NCI-H510A treated with DMSO at 0.1 percent for 48 hours (cell line): Measurements from ENCODE around the gene L3MBTL4.
"Not testable (repeated sequence)": the region's sequence is repeated elsewhere in the genome, so short reads cannot be mapped to it uniquely, and the experiment has no call there.

Experiments
- DNase-seq: peaks from one replicate; lab custom pipeline; 2025; lab: John Stamatoyannopoulos, UW

L3MBTL4 gene

DNA sequence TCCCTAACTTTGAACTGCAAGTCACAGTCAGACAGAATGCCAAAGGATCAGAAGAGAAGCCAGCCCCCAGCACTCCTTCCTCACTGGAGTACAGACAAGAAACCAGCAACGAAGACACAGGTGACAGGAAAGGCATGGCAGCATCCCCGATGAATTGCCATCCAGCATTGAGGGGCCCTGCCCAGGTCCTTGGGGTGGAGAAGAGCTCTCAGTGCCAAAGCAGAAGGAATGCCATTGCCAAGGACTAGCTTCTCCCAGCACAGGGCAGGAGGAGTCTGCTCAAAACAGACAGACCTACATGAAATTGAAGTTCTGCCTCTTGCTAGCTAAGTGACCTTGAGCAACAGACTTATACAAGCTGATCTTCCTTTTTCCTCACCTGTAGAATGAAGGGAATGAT lies 220.1 kb downstream of the L3MBTL4 start:
- no peak for DNase-seq

DNA sequence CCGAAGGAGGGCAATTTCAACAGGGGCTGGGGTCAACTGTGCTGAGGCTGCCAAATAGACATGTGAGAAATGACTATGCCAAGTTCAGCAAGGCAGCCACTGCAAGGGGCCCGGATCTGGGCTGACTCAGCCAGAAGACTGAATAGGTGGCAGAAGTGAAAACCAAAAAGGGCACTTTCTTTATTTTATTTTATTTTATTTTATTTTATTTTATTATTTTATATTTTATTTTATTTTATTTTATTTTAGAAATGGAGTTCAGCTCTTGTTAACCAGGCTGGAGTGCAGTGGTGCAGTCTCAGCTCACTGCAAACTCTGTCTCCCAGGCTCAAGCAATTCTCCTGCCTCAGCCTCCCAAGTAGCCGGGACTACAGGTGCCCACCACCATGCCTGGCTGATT lies 228.9 kb downstream of the L3MBTL4 start:
- not testable (repeated sequence) for DNase-seq

DNA sequence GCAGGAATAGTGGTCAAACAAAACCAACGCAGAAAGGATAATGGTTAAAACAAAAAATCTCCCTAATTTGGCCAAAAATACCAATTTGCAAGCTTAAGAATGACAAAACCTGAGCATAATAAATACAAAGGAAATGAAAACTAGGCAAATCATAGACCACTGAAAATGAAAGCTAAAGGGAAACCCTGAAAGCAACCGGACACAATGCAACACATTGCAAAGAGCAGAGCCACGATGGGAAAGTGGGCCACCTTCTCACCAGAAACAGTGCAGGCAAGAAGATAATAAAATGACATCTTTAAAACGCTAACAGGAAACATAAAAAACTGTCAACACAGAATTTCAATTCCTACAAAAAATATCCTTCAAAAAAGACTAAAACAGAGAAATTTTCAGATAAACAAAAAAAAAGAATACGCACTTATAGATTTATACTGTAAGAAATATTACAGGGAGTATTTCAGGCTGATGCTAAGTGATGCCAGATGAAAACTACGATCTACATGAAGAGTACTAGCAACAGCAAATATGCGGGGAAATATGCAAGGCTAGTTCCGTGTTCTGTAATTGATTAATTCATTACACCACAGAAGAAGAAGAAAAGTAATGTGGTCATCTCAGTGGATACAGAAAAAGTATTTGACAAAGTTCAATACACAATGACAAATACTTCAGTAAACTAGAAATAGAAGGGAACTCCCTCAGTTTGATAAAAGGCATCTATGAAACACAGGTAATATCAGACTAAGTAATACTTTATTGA lies 239.5 kb downstream of the L3MBTL4 start:
- no peak for DNase-seq

DNA sequence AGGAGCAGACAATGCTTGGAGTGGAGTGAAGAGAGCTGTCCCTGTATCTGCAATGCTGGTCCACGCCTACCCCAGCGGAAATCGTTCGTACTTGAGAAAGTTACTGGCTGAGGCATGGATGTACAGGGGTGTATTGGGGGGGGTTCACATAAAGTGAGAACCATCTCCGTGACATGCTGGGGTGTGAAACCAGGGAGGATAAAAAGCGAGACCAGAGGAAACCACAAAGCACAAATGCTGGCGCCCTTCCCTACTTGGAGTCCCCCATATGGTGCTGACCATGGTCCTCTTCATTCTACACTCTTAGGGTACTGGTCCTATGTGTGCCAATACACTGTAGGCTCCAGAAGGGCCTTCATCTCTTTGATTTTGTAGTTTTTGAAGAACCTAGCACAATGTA lies 244.1 kb downstream of the L3MBTL4 start:
- DNase-seq: no peak

DNA sequence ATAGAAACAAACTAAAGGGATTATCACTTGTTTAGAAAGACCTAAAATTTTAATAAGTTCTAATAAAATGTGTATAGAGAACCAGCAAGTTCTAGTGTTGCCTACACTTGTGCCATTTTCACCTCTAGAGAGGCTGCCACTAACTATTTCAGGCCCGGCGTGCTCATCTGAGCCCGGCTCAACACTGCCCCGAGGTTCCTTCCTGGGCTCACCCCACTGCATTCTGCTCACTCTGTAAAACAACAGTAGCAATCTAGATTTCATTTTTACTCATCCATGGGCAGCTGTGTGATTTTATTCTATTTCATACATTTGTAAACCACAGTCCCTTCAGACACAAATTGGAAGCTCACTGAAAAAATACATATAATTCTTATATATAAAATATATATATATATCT lies 253.2 kb downstream of the L3MBTL4 start:
- DNase-seq: no peak

DNA sequence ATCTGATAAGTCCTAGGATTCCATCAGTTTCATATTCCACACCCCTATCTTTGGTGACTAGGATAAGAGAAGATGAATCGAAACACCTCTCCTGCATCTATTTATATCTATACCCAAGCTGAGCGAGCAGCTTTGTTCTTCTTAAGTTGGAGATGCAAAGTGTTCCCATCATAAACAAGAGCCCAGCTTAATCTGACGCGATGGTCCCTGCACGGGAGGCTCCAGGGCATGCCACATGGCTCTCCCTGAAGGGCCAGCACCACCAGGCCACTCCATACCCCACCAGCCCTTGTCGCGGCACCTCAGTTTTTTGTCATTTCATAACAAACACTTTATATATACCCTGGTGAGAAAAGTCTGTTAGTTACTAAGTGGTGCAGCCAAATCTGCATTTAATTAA lies 255.3 kb downstream of the L3MBTL4 start:
- DNase-seq: no peak

DNA sequence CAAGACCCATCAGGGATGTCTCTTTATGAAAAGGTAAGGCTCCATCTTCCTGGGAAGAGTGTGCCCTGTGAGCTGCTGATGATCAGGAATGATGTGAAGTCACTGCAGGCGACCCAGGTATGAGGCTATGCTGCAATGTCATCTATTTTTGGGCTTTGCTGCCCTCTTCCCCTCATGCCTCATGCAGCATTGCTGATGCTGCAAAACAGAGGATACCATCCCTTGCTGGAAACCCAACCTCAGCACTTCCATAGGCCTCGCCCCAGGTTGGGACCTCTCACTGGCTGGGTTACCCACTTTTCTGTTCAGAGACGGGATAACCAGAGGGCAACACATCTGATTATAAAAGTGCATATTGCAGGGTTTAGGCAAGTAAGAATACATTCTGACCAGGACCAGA lies 255.8 kb downstream of the L3MBTL4 start:
- no peak for DNase-seq

DNA sequence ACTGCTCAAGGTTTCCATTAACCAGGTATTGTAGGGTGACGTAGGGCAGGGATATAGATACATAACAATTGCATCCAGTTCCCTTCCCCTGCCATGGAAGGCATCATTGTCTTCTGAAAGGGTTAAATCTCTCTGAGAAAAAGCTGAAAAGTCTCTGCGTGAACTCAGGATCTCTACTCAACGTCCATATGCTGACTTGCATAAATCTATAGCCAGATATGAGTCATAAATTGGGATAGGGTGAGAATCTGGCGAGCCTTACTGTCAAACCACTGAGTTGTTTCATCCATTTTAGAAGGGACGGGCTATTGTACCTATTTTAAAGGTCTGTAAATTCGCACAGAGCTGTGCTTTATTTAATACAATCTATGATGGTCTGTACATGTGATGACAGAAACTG lies 258.3 kb downstream of the L3MBTL4 start:
- DNase-seq: no peak

DNA sequence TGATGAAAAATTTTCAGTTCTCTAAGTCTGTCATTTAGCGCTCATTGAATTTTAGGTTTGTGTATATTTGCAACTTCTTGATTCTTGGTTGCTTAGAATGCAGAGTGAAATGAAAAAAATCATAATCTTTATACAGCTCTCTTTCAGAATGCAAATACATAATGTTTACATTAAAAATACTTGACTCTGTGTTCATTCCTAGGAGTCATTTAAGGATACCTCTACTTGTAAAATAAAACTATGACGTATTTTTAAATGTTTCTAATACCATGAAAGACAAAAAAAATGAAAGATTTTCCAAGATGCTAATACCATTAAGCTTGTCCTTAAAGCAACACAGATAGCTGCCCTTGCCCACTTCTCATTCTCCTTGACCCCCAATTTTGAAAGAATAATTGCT lies 259.0 kb downstream of the L3MBTL4 start:
- no peak for DNase-seq

DNA sequence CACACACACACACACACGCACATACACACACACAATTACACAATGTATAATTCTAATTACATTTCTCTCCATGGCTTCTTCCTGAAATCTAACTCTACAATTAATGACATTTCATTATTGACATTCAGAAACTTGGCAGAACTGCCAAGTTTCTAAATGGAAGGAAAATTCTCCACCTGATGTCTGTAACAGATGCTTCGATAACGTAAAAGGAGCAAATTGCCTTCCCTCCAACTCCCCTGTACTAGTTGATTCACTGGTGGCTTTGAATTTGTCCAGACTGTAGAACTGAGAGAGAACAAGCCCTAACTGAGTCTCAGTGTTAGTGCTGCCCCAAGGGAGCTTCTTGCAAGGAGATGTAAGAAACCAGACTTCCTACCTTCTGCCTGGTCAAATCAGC lies 264.3 kb downstream of the L3MBTL4 start:
- no peak for DNase-seq

DNA sequence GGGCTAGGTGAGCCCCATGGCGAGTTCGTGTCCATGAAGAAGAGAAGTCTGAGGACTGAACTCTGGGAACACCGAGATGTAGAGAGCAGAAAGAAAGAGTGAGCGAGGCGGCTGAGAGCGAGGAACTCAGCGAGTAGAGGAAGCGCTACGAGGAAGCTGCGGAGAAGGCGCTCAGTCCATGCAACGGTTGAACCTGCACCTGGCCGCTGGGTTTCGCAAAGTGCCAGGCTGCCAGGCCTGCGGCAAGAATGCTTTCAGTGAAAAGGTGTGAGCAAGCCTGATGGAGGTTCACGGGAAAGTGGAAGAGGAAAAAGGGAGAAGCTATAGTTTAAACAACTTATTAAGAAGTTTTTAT lies 268.4 kb downstream of the L3MBTL4 start:
- no peak for DNase-seq

DNA sequence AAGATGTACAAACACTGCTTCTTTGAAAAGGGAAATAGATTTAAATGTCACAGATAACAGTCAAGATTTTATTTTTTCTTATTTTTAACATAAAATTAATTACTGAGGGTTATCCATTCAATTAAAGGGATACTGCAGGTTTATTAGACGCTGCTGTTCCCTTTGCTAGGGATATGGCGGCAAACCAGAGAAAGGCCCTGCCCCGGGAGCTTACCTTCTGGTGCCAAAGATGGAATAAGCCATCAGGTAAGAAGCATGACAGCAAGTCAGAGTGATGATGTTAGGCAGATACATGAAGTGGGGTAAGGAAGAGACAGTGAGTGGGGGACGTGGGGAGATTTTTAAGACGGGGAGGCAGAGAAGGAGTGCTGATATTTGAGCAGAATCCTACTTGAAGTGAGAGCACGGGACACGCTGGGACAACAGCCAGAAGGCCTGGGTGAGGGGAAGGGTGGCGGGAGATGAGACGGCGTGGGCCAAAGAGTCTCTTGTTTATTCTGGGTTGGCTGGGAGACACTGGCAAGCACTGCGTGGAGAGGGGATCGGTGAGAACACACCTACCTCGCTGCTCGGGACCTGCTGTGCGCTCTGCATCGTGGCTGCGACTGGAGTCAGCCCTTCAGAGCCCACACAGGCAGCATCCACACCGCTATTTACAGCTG lies 268.9 kb downstream of the L3MBTL4 start:
- no peak for DNase-seq

DNA sequence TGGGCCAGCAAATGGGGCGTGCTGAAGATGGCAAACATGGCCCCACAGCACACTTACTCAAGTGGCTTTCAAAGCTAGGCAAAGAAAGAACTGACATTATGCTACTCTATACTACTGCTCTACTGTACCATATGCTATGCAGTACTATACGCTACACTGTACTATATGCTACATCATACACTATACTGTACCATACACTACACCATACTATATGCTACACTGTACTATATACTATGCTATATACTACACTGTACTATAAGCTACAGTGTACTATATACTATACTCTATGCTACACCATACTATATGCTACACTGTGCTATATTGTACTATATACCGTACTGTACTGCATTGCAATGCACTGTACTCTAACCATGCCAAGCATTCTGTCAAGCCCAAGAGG lies 275.7 kb downstream of the L3MBTL4 start:
- DNase-seq: no peak

DNA sequence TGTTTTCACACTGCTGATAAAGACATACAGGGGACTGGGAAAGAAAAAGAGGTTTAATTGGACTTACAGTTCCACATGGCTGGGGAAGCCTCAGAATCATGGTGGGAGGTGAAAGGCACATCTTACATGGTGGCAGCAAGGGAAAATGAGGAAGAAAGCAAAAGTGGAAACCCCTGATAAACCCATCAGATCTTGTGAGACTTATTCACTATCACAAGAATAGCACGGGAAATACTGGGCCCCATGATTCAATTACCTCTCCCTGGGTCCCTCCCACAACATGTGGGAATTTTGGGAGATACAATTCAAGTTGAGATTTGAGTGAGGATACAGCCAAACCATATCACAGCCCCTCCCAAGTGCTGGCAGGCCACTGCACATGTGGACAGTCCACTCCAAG lies 278.8 kb downstream of the L3MBTL4 start:
- DNase-seq: not testable (repeated sequence)

DNA sequence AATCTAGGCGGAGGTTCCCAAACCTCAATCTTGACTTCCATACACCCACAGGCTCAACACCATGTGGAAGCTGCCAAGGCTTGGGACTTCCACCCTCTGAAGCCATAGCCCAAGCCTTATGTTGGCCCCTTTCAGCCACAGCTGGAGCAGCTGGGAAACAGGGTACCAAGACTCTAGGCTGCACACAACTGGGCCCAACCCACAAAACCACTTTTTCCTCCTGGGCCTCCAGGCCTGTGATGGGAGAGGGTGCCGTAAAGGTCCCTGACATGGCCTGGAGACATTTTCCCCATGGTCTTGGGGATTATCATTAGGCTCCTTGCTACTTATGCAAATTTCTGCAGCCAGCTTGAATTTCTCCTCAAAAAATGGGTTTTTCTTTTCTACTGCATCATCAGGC lies 279.7 kb downstream of the L3MBTL4 start:
- not testable (repeated sequence) for DNase-seq

DNA sequence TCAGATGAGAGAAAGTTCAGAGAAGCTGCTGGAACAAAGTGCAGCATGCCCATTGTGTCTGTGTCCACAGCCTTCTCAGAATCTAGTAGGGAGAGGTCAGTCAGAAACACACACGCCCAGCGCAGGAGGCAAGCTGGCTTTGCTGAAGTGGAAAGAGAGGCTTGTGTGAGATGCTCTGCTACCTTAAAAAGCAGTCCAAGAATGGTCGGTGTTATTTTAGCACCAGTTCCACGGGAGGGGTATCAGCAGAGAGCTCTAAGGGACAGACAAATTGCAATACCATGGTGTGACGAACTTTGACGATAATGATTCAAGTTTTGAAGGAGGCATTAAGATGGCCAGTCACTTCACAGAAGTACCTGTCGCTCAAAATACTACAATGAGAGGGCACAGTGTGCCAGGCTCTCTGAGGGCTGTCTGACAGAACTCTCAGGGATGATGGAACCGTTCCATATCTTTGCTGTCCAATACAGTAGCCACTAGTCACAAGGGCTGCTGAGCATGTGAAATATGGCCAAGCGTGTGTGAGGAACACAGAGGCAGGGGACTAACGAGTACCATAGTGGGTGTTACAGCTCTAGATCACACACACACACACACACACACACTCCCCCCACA lies 281.9 kb downstream of the L3MBTL4 start:
- DNase-seq: no peak

DNA sequence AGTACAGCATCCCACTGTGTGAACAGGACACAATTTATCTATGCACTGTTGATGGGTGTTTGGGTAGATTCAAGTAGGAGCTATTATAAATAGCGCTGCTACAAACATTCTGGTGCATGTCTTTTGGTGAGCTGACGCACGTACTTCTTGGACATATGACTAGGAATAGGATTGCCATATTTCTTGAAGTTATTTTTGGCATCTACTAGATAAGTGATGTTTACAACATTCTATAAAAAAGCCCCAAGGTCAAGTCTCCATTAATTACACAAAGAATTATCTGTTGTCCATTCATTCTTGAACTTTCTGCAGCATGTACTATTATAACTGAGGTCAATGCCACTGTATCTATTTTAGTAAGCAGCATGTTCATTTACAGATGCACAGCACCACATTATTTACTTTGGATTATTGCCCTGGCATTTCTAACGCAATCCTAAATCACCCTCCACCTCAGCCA lies 293.9 kb downstream of the L3MBTL4 start:
- no peak for DNase-seq

DNA sequence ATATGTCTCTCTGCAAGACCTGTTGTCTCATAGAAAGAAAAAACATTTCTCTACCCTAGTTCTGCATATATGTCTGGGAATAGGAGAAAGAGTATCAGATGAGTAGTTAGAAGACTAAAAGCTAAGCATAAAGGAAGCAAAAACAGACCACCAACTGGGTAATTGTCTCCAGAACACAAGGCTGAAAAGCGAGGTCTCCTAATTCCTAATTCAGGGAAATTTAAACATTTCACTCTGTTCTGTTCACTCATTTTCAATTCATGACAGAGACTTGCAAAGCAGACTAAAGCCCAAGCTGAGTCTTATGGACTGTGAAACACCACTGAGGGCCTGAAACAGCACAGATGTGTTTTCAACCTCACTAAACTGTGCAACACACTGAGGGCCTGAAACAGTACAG lies 294.9 kb downstream of the L3MBTL4 start:
- no peak for DNase-seq

DNA sequence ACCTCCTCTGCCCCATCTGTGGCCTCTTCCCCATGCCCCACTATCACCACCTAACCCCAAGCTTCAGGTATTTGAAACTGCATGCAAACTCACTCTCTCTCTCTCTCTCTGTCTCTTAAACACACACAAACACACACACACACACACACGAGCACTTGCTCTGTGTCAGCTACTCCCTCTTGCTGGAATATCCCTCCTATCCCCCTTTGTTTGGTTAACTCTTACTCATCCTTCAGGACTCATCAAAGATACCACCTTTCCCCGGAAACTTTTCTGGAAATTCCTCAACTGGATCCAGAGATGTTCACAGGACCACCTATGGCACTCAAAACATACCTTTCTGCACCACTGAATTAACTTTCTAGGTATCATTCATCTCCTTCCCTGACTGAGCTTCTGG lies 296.6 kb downstream of the L3MBTL4 start:
- no peak for DNase-seq

DNA sequence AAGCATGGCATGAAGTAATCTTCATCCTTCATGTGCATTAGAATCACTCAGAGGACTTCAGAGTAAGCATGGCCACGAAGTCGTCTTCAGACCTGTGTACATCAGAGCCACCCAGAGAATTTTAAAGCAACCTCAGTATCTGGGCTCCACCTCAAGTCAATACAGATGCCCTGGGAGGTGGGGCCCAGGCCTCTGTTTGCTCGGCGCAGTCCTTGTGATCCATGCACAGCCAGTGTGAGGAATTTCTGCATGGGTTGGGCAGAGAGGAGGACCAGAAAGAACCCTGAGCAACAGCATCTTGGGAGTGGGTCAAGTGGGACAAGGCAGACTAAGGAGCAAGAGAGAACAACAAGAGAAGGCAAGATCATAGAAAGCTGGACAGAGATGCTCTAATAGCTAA lies 299.0 kb downstream of the L3MBTL4 start:
- no peak for DNase-seq

DNA sequence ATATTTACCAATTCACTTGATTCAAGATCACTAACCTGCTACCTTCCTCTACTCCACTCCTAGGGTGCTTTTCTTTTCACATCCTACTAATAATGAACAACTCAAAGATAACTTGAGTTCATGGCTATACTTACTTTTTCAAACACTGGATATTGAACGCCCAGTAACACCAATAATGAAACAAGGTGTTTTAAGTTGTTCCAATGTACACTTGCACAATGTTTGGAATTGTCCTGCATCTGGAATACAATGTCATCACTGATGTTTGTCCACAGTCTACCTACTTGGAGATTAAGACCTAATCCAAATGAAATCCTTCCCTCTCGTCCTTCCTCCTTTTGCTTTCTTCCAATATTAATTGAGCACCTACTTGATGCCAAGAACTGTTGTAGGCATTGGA lies 301.1 kb downstream of the L3MBTL4 start:
- no peak for DNase-seq

DNA sequence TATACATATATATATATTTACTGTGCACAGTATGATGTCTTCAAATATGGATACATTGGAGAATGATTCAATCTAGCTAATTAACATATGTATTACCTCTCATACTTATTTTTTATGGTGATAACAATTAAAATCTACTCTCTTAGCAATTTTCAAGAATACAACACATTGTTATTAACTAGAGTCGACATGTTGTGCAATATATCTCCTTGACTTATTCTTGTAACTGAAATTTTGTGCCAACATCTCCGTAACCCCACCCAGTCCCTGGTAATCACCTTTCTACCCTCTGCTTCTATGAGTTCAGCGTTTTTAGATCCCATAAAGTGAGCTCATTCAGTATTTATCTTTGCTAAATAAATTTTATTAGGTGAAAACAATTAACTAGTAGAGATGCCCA lies 303.0 kb downstream of the L3MBTL4 start:
- DNase-seq: no peak

DNA sequence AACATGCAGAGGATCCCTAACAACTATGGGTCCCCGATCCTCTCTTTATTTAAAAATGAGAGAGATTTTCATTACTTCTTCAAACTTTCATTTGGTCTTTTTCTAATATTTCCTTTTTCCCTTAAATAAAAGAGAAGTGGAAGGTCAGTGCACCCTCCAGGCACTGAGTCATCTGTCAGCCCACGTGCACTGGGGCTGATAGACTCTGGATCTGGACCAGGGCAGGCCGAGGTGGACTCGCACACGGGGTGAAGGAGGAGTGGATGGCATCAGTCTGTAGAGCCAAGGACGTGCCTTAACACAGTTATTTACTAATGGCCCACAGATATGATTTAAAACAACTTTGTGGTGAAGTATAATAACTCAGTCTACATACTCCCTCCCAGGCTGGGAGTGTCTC lies 305.0 kb downstream of the L3MBTL4 start:
- no peak for DNase-seq
